HG03108 (cell line): ENCODE results near the gene IFT20.
"Not testable (repeated sequence)": the region's sequence is repeated elsewhere in the genome, so short reads cannot be mapped to it uniquely, and the experiment has no call there.

Experiments
- ATAC-seq: cut with Tn5 transposase; IDR thresholded peaks from one replicate; pipeline ENCODE4 v1.9.1; 2021; ENCODE audit warnings: moderate library complexity; ENCODE audit not compliant: unreplicated experiment

The IFT20 gene

DNA sequence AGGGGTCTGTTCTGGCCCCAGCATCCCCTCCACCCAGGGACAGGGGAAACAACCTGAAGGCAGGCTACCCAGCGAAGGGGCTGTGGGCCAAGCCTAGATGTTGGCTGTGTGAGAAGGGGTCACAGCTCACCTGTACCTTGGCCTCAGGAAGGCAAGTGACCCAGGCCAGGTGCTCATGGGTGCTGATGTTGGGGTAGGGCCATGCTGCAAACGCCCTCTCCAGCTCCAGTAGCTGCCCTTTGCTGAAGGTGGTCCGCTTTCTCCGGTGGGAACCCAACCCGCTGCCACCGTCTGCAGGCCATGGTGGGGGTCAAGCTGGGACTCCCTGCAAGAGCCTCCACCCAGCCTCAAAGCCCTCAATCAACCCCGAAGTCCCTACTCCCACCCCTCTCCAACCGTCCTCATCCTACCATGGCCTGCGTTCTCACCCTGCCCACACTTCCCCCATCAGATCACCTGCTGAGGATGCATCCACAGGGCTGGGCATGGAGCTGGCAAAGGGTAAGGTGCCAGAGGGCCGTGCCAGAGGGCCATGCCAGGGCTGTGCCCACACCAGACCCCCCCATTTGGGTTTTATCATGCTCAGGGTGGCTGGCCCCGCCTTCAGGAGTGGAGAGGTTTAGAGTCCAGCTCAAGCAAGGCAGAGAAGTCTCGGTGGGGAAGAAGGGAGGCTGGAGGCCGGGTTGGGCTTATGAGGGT is 29.5 kb upstream of the IFT20 start, which contains the start of gene SEBOX:
TSS of gene SEBOX (minus strand) at position 535 of the 699 bp plus-strand sequence. CDS start at position 487, 48 bp downstream.
- no peak for ATAC-seq

GRCh38 chr17:28363776-28364650 is 28.7 kb upstream of the IFT20 start:
- no peak for ATAC-seq

- ATAC-seq = no peak
These were observed 27.9 kb upstream of the IFT20 start for GRCh38 chr17:28363186-28363585.

DNA sequence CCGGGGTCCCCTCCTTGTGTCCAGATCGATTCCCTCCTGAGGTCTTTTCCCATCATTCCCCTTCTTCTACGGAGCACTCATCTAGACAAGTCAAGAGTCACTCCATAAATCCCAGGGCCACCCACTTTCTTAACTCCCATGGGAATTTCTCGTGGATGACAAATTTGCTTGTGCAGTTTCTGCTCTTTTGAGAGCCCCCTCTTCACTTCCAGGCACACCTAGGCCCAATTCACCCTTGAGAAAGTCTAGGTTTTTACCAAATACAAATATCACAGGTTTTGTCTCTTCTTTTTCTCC is 22.6 kb upstream of the IFT20 start:
- ATAC-seq = no peak

DNA sequence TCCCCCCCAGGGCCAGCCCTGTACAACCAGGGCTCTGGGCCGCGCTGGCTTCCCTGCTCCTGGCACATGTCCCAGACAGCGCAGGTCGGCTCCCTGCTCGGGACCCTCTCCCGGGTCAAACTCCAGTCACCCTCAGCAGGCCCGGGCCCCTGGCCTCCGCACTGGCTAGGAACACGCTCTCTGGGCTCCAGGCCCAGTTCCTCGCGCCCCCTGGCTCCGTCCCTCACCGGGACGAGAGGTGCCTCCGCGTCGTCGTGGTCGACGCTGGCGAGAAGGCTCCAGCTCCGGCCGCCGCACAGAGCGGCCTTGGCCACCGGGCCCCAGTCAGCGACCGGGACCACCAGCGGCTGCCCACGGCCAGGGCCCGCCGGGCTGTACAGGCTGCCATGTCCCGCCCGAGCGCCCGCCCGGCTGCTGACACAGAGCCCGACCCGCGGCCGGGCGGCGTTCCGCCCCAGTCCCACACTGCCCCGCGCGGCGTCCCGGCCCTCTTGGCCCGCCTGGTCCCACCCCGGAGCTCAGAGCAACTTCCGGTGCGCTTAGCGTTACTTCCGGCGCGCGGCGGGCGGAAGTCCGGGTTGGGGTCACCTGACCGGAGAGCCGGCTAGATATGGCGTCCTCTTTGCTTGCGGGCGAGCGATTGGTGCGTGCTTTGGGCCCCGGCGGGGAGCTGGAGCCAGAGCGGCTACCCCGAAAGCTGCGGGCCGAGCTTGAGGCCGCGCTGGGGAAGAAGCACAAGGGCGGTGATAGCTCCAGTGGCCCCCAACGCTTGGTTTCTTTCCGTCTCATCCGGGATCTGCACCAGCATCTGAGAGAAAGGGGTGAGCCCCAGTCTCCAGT is 22.0 kb upstream of the IFT20 start, which contains the start of gene POLDIP2:
TSS of gene POLDIP2 (minus strand) at position 467 of the 840 bp plus-strand sequence. CDS start at position 388, 79 bp downstream.
- ATAC-seq = peak; percentile 95

DNA sequence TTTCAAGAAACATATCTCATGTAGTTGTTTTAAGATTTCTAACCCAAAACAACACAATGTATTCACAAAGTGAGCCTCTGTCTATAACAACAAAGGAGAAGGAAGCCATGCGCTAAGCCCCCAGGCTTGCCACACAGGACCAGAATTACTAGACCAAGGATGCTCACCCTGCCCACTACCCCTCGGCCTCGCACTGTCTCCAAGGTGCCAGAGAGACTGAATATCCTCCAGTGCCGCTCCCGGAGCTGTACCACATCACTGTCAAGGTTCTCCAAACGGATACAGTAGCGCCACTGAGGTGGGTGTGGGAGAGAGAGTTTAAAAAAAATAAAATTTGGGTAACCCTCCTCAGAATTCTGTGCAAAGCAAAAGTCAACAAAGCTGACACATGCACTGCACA is 15.0 kb upstream of the IFT20 start:
- ATAC-seq = no peak

DNA sequence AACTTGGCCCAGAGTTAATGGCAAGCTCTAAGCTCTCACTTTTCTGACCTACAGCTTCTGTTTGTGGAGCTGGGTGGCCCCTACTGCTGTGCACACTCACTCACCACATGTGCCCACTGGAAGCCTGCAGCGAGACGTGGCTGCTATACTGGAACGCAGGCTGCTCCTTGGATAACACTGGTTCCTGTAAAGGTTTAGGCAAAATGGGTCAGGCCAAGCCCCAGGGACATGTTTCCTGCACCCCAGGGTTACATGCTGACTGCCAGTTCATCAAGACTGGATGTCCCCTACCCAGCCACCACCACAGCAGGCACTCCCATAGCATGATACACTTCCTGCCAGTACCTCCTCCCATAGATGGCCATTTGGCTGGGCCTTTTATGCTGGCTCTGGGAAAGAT is 13.7 kb upstream of the IFT20 start:
- ATAC-seq = no peak

DNA sequence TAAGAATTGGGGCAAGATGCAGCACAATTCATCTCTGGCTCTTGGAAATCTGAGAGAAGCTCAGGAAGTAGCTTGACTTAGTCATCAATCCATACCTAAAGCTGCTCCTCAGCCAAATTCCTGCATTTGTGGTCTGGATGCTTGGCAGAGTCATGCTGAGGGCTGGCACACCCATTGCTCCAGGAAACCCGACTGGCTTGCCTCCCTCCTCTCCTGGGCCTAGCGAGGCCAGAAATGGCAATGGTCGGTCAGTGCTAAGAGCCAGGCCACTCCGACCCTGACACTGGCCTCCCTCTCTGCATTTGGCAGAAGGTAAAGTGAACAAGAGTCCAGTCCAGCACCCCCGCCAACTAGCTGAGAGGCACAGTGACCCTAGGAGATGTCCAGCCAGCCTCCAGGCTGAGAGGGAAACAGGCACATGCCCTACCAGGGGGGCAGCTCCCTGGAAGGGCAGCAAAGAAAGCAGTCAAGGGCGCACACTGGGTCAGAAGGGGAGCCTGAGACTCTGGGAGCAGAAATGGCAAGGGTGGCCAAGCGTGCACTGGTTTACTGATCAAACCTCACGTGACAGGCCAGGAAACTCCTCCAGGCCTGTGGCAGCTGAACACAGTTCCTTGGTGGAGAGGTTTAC is 12.1 kb upstream of the IFT20 start:
- no peak for ATAC-seq

- no peak for ATAC-seq
These were observed 11.5 kb upstream of the IFT20 start for GRCh38 chr17:28346746-28347246.

DNA sequence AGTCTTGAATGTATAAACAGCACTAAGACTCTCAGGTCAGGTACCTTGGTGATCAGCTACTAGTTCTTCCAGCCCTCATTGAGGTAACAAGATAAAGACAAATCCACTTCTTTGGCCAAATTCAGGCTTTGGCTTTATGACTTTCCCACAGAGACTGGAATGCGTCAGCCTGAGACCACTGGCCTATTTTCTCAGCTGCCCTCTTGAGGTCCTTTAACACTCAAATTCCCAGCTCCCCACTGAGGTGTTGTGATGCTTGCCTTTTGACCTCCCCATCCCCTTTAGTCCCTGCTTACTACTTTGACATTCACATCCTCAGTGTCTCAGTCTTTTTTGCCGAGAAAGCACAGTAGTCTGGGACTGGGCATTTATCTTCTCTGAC is 10.9 kb upstream of the IFT20 start:
- ATAC-seq = no peak

GRCh38 chr17:28345419-28346198 is 10.3 kb upstream of the IFT20 start:
- ATAC-seq = no peak

- no peak for ATAC-seq
These were observed 9.2 kb upstream of the IFT20 start for GRCh38 chr17:28344435-28344901.

GRCh38 chr17:28344011-28344410 is 8.7 kb upstream of the IFT20 start:
- ATAC-seq = no peak

DNA sequence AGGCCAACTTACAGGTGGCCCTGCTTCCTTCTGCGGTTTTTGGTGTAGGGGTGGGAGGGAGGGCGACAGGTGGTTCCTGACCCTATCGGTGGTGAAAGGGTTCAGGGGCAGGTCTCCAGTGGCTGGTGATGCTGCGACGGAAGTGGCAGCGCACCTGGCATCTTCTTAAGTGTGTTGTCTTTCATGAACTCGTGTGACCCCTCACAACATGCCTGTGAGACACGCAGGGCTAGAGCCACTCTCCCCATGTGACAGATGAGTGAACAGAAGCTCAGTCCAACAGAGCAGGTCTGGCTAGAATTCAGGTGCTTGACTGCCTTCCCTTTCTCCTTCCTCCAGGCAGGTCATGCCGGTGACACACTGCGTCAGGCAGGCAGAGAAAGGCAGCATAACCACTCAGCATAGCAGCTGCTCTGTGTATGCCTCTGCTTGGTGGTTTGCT is 8.2 kb upstream of the IFT20 start:
- no peak for ATAC-seq

GRCh38 chr17:28342313-28342712 is 7.0 kb upstream of the IFT20 start:
- no peak for ATAC-seq

DNA sequence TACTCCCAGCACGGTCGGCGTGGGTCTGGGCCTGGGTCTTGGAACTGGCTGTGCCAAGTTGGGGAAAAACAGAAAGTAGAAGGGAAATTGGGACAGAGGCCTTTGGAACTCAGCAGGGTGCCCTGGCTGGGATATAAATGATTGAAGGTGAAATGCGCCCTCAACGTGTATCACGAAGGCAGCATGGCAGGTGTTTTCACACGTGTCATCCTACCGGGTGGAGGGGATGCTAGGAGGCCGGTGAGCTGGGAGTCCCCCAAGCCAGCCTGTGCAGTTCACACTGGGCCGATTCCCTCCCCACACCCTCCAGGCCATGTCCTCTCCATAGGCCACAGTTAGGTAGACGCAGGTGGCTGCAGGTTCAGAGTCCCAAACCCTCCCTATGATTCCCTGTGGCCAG is 6.2 kb upstream of the IFT20 start:
- ATAC-seq = no peak

DNA sequence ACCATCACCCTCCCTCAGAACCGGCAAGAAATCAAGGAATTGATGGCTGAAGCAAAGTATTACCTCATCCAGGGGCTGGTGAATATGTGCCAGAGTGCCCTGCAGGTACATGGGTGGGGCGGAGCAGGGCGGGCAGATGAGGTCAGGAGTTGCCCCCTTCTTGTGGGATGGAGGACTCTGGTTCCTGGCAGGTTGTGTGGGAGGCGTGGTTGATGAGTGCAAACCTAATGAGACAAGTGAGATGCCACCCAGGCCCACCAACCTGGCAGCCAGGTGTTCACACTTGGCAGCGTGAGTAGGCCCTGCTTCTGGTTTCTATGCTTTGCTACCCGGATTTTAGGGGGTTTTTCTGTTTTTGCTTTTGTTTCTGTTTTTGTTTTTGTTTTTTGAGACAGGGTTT is 5.1 kb upstream of the IFT20 start:
- no peak for ATAC-seq

DNA sequence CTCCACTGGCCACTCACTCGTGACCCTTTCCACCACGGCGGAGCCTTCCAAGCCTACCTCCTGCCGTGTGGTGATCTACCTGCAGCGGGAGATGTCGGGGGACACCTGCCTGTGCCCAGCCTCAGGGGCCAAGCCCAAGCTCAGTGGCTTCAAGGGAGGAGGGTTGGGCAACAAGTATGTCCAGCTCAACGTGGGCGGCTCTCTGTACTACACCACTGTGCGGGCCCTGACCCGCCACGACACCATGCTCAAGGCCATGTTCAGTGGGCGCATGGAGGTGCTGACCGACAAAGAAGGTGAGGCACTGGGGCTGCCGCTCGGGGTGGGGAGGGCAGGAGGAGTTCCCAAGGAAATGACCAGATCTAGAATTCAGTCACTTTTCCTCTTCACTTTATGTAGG is 4.2 kb upstream of the IFT20 start:
- ATAC-seq = no peak

GRCh38 chr17:28338769-28339212 is 3.5 kb upstream of the IFT20 start:
- not testable (repeated sequence) for ATAC-seq
